ENCODE measurements around the gene ACTN4. TPM values are rescaled to one million over a fixed set of nuclear protein-coding genes. Genes with fewer than 3 reads are reported as not detected.

ACTN4 gene
- total RNA-seq, 4 donors from 2014 or later: 342 to 463 (median 382) TPM

GRCh38 chr19:38710928-38711725, 63.7 kb downstream of the ACTN4 start:
- peaks cover 5 to 85% (median 26%) of the 10 kb centered on the region in 3 donors for H3K36me3 ChIP-seq
- TF ChIP-seq EP300 (IDR thresholded peaks at IDR 0.05): peak in 1 of 2 donors; percentile 18
- TF ChIP-seq, protein P1, sequence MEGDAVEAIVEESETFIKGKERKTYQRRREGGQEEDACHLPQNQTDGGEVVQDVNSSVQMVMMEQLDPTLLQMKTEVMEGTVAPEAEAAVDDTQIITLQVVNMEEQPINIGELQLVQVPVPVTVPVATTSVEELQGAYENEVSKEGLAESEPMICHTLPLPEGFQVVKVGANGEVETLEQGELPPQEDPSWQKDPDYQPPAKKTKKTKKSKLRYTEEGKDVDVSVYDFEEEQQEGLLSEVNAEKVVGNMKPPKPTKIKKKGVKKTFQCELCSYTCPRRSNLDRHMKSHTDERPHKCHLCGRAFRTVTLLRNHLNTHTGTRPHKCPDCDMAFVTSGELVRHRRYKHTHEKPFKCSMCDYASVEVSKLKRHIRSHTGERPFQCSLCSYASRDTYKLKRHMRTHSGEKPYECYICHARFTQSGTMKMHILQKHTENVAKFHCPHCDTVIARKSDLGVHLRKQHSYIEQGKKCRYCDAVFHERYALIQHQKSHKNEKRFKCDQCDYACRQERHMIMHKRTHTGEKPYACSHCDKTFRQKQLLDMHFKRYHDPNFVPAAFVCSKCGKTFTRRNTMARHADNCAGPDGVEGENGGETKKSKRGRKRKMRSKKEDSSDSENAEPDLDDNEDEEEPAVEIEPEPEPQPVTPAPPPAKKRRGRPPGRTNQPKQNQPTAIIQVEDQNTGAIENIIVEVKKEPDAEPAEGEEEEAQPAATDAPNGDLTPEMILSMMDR (IDR thresholded peaks at IDR 0.05): no peak
- WGBS, 2 donors: 33 to 40% methylated on average over 19 to 25 of the region's 25 CpGs
- no peaks in the 10 kb centered on the region for H3K9me3 ChIP-seq
- no peaks in the 10 kb centered on the region for H3K27me3 ChIP-seq
- peaks cover 7 to 85% (median 63%) of the 10 kb centered on the region in 4 donors for H3K4me1 ChIP-seq
- peak in 1 of 2 donors; percentile 41 for DNase-seq (ENCODE audit: low spot score in 2 of 2)
- peak overlapping the region; percentile 61 to 81 (median 72) for H3K27ac ChIP-seq
- no peak overlapping the region for H3K4me3 ChIP-seq

DNA sequence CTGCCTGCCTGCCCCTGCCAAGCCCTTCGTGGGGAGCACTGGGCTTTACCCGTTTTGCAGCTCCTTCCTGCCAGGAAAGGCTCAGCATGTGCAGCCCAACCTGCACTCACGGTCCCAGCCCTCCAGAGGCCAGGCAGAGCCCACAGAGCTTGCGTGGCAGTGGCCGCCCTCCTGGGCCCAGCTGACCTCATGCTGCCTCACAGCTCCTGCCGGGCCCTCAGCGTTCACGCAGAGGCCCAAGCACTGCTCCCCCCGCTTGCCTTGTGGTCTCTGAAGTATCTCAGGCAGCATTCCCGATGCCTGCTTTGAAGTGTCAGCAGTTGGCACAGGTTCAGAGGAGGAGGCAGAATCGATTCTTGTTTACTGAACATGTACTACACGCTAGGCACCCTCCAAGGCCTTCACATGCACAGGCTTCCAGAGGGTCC, 64.3 kb downstream of the ACTN4 start:
- Histone ChIP-seq H3K9me3 (no peaks in the 10 kb centered on the region), H3K4me3 (no peak overlapping the region), H3K27me3 (no peaks in the 10 kb centered on the region), H3K4me1 (peaks cover 7 to 79% (median 57%) of the 10 kb centered on the region in 4 donors), H3K27ac (peak overlapping the region; percentile 61 to 81 (median 72)), H3K36me3 (peaks cover 5 to 85% (median 22%) of the 10 kb centered on the region in 3 donors)
- TF ChIP-seq EP300 (IDR thresholded peaks at IDR 0.05) (no peak), POLR2A (IDR thresholded peaks at IDR 0.05) (no peak)
- TF ChIP-seq, protein P1 (IDR thresholded peaks at IDR 0.05): peak in 1 of 5 experiments; percentile 29
- no peak for DNase-seq (ENCODE audit: low spot score in 2 of 2)
- 21 to 24% methylated on average over 12 of the region's 12 CpGs for WGBS, 2 donors

GRCh38 chr19:38712161-38712748, 64.8 kb downstream of the ACTN4 start:
- TF ChIP-seq POLR2A (IDR thresholded peaks at IDR 0.05) (no peak), EP300 (IDR thresholded peaks at IDR 0.05) (no peak)
- TF ChIP-seq, protein P1 (IDR thresholded peaks at IDR 0.05): no peak
- peaks cover 5 to 85% (median 22%) of the 10 kb centered on the region in 3 donors for H3K36me3 ChIP-seq
- H3K9me3 ChIP-seq: no peaks in the 10 kb centered on the region
- peaks cover 7 to 74% (median 52%) of the 10 kb centered on the region in 4 donors for H3K4me1 ChIP-seq
- no peak overlapping the region for H3K4me3 ChIP-seq
- peak overlapping the region; percentile 31 to 81 (median 70) for H3K27ac ChIP-seq
- H3K27me3 ChIP-seq: no peaks in the 10 kb centered on the region
- no peak for DNase-seq (ENCODE audit: low spot score in 2 of 2)
- 57 to 71% methylated on average over 15 of the region's 15 CpGs for WGBS, 2 donors

- Histone ChIP-seq H3K27ac (peak overlapping the region; percentile 31 to 81 (median 70)), H3K9me3 (no peaks in the 10 kb centered on the region), H3K4me1 (peaks cover 7 to 70% (median 47%) of the 10 kb centered on the region in 4 donors), H3K27me3 (no peaks in the 10 kb centered on the region), H3K36me3 (peaks cover 10 to 85% (median 22%) of the 10 kb centered on the region in 3 donors), H3K4me3 (no peak overlapping the region)
- TF ChIP-seq POLR2A (IDR thresholded peaks at IDR 0.05) (no peak), EP300 (IDR thresholded peaks at IDR 0.05) (peak in 1 of 2 donors; percentile 78)
- TF ChIP-seq, protein P1 (IDR thresholded peaks at IDR 0.05): no peak
- WGBS, 2 donors: 21 to 31% methylated on average over 18 to 19 of the region's 19 CpGs
- DNase-seq (ENCODE audit: low spot score in 2 of 2): peak; percentile 73 to 74
Observed at GRCh38 chr19:38713227-38713649, 65.8 kb downstream of the ACTN4 start.

GRCh38 chr19:38713865-38714264, 66.4 kb downstream of the ACTN4 start:
- H3K4me1 ChIP-seq: peaks cover 7 to 70% (median 46%) of the 10 kb centered on the region in 4 donors
- TF ChIP-seq EP300 (IDR thresholded peaks at IDR 0.05) (no peak), POLR2A (IDR thresholded peaks at IDR 0.05) (no peak)
- TF ChIP-seq, protein P1 (IDR thresholded peaks at IDR 0.05): no peak
- peaks cover 7 to 85% (median 19%) of the 10 kb centered on the region in 3 donors for H3K36me3 ChIP-seq
- WGBS, 2 donors: 84 to 85% methylated on average over 14 of the region's 14 CpGs
- H3K4me3 ChIP-seq: no peak overlapping the region
- H3K9me3 ChIP-seq: no peaks in the 10 kb centered on the region
- DNase-seq (ENCODE audit: low spot score in 2 of 2): no peak
- peak overlapping the region; percentile 7 to 81 (median 70) for H3K27ac ChIP-seq
- no peaks in the 10 kb centered on the region for H3K27me3 ChIP-seq
